MG63 (cell line): ENCODE results near the gene SLC25A51. TPM values are rescaled to one million over a fixed set of nuclear protein-coding genes. Genes with fewer than 3 reads are reported as not detected.
A peak's percentile ranks its signal among the peaks of the same experiment; 100 is the strongest.
"Not testable (repeated sequence)": the region's sequence is repeated elsewhere in the genome, so short reads cannot be mapped to it uniquely, and the experiment has no call there.

Source experiments
- DNase-seq: peaks from one replicate; pipeline ENCODE4 v3.0.0-alpha.2; 2020
- H3K27me3 ChIP-seq: fragments of 250-450 bp; sonication (Bioruptor Pico); 2 replicates; pipeline ENCODE4 v1.5.1; 2020; ENCODE audit warnings: mild to moderate bottlenecking, moderate library complexity
- H3K36me3 ChIP-seq: fragments of 250-450 bp; sonication (Bioruptor Pico); 2 replicates; pipeline ENCODE4 v1.5.1; 2020; ENCODE audit warnings: mild to moderate bottlenecking, moderate library complexity
- H3K4me3 ChIP-seq: fragments of 250-450 bp; sonication (Bioruptor Pico); 2 replicates; pipeline ENCODE4 v1.5.1; 2020; ENCODE audit warnings: mild to moderate bottlenecking, moderate library complexity
- H3K9me3 ChIP-seq: fragments of 250-450 bp; sonication (Bioruptor Pico); 2 replicates; pipeline ENCODE4 v1.5.1; 2020; ENCODE audit warnings: mild to moderate bottlenecking, moderate library complexity
- total RNA-seq: library from RNA; depleted of rRNA; stranded (reverse); fragments of >200 nt; shearing (Covaris generic); gene quantifications from 2 replicates; pipeline ENCODE4 v1.2.3, GENCODE V29; 2014; ENCODE audit warnings: low replicate concordance

The SLC25A51 gene
- total RNA-seq, 1 experiment from 2014 or later: 15.9 TPM

- Histone ChIP-seq H3K9me3 (no peaks in the 10 kb centered on the region), H3K27me3 (no peaks in the 10 kb centered on the region)
- no peak for DNase-seq
Observed at GRCh38 chr9:37916471-37917312, 12.8 kb upstream of the SLC25A51 start.

DNA sequence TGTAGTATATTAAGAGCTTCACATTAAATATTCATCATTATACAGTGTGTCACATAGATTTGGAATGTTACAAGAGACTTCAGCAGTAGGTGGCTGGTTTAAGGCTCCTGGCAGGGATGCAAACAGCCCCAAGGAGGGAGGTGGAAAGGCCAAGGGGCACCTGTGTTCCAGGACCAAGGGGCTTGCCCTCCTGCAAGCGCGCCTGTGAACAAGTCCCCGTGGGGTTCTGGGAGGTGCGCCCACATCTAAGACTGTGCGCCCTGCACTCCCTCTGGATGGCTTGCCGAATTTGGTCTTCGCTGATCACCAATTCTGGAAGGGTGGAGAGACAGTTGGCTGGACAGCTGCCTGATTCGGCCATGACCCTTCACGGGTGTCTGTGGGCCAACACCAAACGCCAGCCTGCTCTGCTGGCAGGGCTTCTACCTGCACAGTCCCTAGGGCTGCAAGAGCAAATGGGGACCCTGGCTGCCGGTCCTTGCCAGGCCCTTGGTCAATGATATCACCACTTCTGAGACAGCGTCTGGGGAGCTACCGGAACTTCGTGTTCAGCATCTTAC, 12.1 kb upstream of the SLC25A51 start:
- no peak for DNase-seq
- Histone ChIP-seq H3K36me3 (peaks cover 11% of the 10 kb centered on the region), H3K27me3 (no peaks in the 10 kb centered on the region), H3K9me3 (no peaks in the 10 kb centered on the region), H3K4me3 (no peak overlapping the region)

More at GRCh38 chr9:37916471-37917312, 12.8 kb upstream of the SLC25A51 start:
- Histone ChIP-seq H3K4me3 (no peak overlapping the region), H3K36me3 (peaks cover 11% of the 10 kb centered on the region)

DNA sequence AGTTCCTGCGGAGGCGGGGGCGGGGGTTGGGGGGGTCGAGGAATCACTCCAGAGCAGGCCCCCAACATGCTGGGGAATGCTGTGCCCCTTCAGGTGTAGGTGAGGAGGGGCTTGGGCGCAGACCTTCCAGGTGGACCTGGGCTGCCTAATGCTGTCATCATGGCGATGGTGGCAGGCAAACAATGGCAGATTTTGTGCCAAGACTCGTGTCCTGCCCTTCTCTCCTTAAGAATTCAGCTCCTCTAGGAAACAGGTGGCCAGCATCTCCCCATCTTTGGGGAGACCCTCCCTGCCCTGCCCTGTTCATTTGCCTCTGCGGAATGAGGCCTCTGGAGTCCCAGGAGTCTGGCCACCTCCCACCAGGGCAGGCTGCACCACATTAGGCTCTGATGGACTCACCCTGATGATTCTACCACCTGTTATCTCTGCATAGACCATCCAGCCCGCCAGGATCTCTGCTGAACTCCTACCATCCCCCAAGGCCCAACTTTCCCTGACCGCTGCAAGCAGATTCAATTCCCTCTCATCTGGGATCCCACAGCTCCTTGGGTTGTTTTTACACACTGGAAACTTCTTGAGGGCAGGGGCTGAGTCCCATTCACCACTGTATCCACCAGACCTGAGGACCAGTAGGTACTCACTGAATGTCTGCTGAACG, 10.9 kb upstream of the SLC25A51 start:
- no peak overlapping the region for H3K4me3 ChIP-seq
- no peaks in the 10 kb centered on the region for H3K27me3 ChIP-seq
- no peaks in the 10 kb centered on the region for H3K9me3 ChIP-seq
- peaks cover 11% of the 10 kb centered on the region for H3K36me3 ChIP-seq
- no peak for DNase-seq

- Histone ChIP-seq H3K4me3 (no peak overlapping the region), H3K9me3 (no peaks in the 10 kb centered on the region), H3K27me3 (no peaks in the 10 kb centered on the region), H3K36me3 (peaks cover 11% of the 10 kb centered on the region)
- DNase-seq: no peak
Observed at GRCh38 chr9:37914154-37914551, 10.2 kb upstream of the SLC25A51 start.

DNA sequence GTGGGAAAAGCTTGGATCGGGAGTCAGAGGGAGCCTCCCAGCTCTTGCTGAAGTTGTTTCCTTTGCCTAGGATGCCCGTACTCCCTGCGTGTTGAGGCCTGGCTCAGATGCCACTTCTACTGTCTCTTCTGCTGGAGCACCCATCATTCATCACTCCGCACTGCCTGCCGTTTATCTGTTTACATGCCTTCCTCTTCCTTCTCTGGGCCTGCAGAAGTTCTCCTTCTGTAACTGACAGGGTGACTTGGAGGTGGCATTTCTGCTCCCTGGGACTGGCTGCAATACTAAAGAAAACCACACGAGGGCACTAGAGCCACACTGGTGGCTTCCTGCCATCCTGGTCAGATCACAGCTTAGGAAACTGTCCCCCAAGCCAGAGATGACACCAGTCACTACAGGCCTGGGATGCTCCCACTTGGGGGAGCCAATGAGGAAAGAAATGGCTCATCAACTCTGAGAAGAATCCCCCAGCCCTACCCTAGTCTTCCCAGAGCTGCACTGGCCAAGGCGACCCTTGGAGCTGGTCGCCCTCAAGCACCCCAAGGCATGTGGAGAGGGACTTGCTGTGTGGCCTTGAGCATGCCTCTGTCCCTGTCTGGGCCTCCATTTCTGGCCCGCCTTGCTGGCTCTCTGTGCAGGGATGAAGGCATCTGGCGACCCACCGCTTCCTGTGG, 9.7 kb upstream of the SLC25A51 start:
- peak; percentile 34 for DNase-seq
- peaks cover 11% of the 10 kb centered on the region for H3K36me3 ChIP-seq
- H3K9me3 ChIP-seq: no peaks in the 10 kb centered on the region

DNA sequence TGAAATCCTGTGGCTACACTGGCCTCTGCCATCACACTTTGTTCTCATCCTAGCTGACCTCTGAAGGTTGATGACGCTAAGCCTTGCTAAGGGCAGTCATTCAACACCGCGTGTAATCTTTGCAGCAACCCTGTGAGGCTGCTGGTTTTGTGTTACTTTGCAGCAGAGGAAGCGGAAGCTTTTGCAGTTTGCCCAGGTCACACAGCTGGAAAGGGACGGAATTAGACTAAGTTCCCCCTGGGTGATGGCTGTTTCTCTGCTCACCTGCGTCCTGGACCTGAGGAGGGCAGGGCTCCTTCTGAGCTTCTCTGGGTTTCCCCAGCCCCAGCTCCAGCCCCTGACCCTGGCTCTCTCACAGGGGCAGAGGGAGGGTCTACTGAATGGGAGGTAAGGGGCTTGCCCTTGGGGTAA, 7.3 kb upstream of the SLC25A51 start:
- H3K4me3 ChIP-seq: no peak overlapping the region
- H3K36me3 ChIP-seq: peaks cover 6% of the 10 kb centered on the region; the same call in 1 of the 2 replicates
- H3K27me3 ChIP-seq: no peaks in the 10 kb centered on the region
- no peak for DNase-seq
- H3K9me3 ChIP-seq: no peaks in the 10 kb centered on the region

More for the DNA sequence above, 9.7 kb upstream of the SLC25A51 start:
- Histone ChIP-seq H3K27me3 (no peaks in the 10 kb centered on the region), H3K4me3 (no peak overlapping the region)

DNA sequence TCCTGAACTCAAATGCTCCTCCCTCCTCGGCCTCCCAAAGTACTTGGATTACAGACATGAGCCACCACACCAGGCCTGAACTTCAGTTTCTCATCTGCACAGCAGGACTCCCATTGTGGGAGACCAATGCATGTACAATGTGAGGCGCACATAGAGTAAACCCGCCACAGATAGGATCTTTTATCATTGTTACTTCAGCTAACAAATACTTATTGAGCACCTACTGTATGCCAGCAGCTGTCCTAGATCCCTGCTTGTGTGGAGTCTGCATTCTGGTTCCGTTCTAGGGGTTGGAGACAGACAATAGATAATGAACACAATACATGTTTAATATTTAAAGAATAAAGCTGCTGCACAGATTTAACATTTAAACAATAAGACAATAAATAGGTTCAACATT, 6.3 kb upstream of the SLC25A51 start:
- Histone ChIP-seq H3K4me3 (no peak overlapping the region), H3K36me3 (peaks cover 6% of the 10 kb centered on the region; the same call in 1 of the 2 replicates), H3K9me3 (no peaks in the 10 kb centered on the region), H3K27me3 (no peaks in the 10 kb centered on the region)
- no peak for DNase-seq

- not testable (repeated sequence) for H3K4me3 ChIP-seq, DNase-seq, H3K27me3 ChIP-seq, H3K9me3 ChIP-seq, H3K36me3 ChIP-seq
Observed at GRCh38 chr9:37909836-37910235, 5.9 kb upstream of the SLC25A51 start.

- no peak for DNase-seq
- Histone ChIP-seq H3K4me3 (no peak overlapping the region), H3K9me3 (no peaks in the 10 kb centered on the region), H3K27me3 (no peaks in the 10 kb centered on the region), H3K36me3 (peaks cover 6% of the 10 kb centered on the region; the same call in 1 of the 2 replicates)
Observed at GRCh38 chr9:37909326-37909725, 5.4 kb upstream of the SLC25A51 start.

- Histone ChIP-seq H3K27me3 (no peaks in the 10 kb centered on the region), H3K9me3 (no peaks in the 10 kb centered on the region), H3K4me3 (no peak overlapping the region), H3K36me3 (peaks cover 4% of the 10 kb centered on the region; the same call in 1 of the 2 replicates)
- no peak for DNase-seq
Observed at GRCh38 chr9:37908698-37909186, 4.8 kb upstream of the SLC25A51 start.

GRCh38 chr9:37908283-37908682, 4.4 kb upstream of the SLC25A51 start:
- Histone ChIP-seq H3K9me3 (no peaks in the 10 kb centered on the region), H3K36me3 (peaks cover 2% of the 10 kb centered on the region; the same call in 1 of the 2 replicates), H3K27me3 (no peaks in the 10 kb centered on the region), H3K4me3 (no peak overlapping the region)
- DNase-seq: no peak

- Histone ChIP-seq H3K9me3 (no peaks in the 10 kb centered on the region), H3K4me3 (no peak overlapping the region), H3K27me3 (no peaks in the 10 kb centered on the region), H3K36me3 (no peaks in the 10 kb centered on the region)
- DNase-seq: no peak
Observed at GRCh38 chr9:37906312-37907239, 2.6 kb upstream of the SLC25A51 start.

- Histone ChIP-seq H3K9me3 (no peaks in the 10 kb centered on the region), H3K36me3 (no peaks in the 10 kb centered on the region)
- no peak for DNase-seq
Observed at GRCh38 chr9:37905776-37906175, 1.8 kb upstream of the SLC25A51 start.

DNA sequence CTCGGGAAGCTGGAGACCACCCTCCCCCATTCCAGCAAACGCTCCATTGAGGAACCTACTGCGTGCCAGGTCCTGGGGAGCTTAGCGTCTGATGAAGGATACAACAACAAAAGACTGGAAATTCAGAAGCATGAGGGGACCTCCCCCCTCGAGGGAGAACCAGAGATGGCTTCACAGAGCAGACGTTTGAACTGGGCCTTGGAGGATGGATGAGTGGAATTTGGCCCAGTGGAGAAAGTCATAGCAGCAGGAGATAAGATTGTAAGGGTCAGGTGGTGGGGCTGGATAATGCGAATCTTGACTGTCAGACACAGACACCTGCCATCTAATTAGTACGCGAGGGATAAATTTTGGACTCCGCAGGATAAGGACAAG, 1.2 kb upstream of the SLC25A51 start:
- no peak for DNase-seq
- Histone ChIP-seq H3K27me3 (no peaks in the 10 kb centered on the region), H3K4me3 (no peak overlapping the region), H3K36me3 (no peaks in the 10 kb centered on the region), H3K9me3 (no peaks in the 10 kb centered on the region)

More at GRCh38 chr9:37905776-37906175, 1.8 kb upstream of the SLC25A51 start:
- no peak overlapping the region for H3K4me3 ChIP-seq
- H3K27me3 ChIP-seq: no peaks in the 10 kb centered on the region

- DNase-seq: no peak
- Histone ChIP-seq H3K9me3 (no peaks in the 10 kb centered on the region), H3K4me3 (peak overlapping the region; percentile 79), H3K36me3 (no peaks in the 10 kb centered on the region), H3K27me3 (no peaks in the 10 kb centered on the region)
Observed at GRCh38 chr9:37904445-37905130, 661 bp upstream of the SLC25A51 start.
